ENCODE results near the gene CC2D1B.
"Not testable (repeated sequence)": the region's sequence is repeated elsewhere in the genome, so short reads cannot be mapped to it uniquely, and the experiment has no call there.

The CC2D1B gene, protein sequence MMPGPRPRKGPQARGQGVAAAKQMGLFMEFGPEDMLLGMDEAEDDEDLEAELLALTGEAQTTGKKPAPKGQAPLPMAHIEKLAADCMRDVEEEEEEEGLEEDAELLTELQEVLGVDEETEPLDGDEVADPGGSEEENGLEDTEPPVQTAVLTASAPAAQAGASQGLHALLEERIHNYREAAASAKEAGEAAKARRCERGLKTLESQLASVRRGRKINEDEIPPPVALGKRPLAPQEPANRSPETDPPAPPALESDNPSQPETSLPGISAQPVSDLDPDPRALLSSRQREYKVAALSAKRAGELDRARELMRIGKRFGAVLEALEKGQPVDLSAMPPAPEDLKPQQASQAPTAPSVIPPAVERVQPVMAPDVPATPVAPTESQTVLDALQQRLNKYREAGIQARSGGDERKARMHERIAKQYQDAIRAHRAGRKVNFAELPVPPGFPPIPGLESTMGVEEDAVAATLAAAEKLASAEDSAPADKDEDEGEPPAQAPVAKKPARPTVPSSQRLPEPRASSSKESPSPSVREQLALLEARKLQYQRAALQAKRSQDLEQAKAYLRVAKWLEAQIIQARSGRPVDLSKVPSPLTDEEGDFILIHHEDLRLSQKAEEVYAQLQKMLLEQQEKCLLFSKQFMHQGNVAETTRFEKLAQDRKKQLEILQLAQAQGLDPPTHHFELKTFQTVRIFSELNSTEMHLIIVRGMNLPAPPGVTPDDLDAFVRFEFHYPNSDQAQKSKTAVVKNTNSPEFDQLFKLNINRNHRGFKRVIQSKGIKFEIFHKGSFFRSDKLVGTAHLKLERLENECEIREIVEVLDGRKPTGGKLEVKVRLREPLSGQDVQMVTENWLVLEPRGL

DNA sequence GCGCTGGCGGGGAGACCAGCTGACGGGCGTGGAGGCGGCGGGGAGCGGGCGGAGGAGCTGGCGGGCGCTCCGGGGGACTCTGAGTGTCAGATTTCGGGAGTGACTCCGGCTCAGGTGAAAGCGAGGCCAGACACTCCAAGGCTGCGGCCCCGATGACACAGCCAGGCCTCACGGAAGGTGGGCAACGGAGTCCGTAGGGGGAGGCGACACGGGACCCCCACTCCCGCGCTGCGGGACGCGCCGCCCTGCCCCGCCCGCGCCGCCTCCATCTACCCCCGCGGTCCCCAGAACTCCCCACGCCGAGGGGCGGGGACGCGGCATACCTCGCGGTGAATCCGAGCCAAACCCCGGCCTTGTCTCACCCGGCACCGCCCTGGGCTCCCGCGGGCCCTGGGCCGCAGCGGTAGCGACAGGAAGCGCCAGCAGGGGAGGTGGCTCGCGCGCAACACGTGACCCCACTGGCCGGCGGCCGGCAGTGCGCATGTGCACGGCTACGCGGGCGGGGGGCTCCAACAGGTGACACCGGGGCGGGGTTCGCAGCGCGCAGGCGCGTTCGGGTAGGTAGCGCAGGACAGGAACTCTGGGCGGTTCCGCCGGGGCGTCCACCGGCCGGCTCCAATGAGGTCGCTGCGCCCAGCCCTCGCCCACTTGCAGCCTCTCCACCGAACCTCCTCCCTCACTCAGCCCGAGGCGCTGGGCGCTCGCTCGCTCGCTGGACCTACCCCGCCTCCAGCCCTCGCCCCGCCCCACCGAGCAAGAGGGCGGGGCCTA, at the start of gene CC2D1B:
Gene CC2D1B, minus strand, starts transcription at position 460 of the 771 bp plus-strand sequence. CDS start 1,585 bp downstream, outside the sequence.
- peak; percentile 96 to 99 for DNase-seq (ENCODE audit: extremely low read depth in 1 of 2, low read depth in 1 of 2)

DNA sequence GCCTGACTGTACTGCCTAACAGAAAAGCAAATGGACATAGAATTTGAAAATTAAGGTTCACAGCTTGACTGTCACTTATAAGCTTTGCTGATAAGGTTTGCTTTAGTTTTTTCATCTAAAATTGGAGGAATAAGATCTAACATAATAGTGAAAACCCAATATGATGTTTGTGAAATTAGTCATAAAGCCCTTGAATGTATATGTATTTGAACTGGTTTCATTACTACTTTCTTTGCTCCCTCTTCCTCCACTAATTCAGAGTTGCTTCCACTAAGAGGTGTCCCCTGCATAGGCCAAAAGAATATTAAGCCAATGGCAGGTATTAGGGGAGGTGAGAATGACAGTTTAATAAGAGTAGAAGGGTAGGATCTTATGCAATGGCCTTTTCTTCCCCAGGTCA, 48.9 kb upstream of the CC2D1B start:
- DNase-seq (ENCODE audit: extremely low read depth in 1 of 2, low read depth in 1 of 2) = no peak

DNA sequence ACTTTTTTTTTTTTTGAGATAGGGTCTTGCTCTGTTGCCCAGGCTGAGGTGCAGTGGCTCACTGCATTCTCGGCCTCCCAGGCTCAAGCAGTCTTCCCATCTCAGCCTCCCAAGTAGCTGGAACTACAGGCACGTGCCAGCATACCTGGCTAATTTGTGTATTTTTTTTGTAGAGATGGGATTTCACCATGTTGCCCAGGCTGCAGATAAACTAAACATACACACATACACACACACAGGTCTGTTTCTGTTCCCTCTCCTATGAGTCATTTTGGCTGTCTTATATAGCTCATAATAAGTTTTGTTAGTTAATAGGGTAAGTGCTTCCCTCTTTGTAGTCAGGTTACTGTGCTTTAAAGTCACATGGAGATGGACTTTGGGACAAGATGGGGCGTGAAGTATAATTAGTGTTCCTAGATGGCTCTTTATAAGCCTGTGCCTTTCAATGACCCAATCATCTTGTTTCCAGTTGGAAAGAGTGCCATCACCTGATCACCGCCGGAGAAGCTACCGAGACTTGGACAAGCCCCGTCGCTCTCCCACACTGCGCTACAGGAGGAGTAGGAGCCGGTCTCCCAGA, 47.5 kb upstream of the CC2D1B start:
- no peak for DNase-seq (ENCODE audit: extremely low read depth in 1 of 2, low read depth in 1 of 2)

DNA sequence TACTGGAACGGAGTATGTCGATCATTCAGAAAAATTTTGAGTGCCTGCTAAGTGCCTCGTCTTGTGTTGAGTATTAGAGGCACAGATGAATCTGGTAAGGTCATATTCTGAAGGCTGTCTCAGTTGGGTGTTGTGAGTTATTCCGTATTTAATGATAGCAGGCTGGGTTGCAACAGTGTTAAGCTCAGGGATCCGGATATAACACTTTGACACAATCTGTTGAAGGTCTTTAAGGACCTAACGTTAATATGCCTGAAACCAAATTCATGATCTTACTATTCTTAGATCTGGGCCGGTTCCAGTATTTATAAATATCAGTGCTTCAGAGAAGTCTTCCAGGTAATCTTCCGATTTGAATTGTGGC, 39.0 kb upstream of the CC2D1B start:
- no peak for DNase-seq (ENCODE audit: extremely low read depth in 1 of 2, low read depth in 1 of 2)

DNA sequence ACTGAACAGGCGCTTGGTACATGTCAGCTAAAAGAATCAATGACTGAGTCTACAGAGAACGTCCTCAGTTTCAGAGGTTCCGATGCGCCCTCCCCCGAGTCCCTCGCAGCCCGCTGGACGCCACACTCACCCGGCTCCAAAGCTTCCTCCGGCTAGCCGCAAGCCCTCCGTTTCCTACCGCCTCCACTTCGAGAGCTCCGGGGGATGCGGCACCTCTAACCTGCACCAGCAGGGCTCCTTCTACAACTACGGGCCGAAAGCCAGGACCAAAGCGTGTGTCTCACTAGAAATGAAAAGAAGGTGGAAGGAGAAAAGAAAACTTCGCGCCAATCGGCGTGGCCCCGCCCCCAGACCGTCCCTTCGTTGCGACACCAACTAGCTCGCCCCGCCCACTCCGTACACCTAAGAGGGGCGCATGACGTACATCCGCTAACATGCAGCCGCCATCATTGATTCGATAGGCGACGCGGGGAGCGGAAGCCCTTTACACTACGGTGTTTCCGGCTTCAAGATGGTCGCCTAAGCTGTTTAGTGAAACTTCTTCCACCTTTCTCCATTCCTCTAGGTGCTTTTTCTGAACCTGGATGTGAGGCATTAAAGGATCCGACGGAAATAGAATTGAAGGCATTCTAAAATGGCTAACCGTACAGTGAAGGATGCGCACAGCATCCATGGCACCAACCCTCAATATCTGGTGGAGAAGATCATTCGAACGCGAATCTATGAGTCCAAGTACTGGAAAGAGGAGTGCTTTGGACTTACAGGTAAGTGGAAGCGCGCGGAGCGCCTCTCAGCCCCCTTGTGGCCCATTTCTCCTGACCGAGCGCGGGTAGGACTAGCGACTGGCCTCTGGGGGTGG, 38.3 kb upstream of the CC2D1B start, which contains the start of the genes ORC1 and PRPF38A:
Gene ORC1, minus strand, starts transcription at position 308 of the 859 bp plus-strand sequence. CDS start 2,200 bp downstream, outside the sequence.
Gene PRPF38A, plus strand, starts transcription at position 487 of the 859 bp plus-strand sequence. Its CDS starts 148 bp downstream, at position 635.
- peak; percentile 94 to 97 for DNase-seq (ENCODE audit: extremely low read depth in 1 of 2, low read depth in 1 of 2)

DNA sequence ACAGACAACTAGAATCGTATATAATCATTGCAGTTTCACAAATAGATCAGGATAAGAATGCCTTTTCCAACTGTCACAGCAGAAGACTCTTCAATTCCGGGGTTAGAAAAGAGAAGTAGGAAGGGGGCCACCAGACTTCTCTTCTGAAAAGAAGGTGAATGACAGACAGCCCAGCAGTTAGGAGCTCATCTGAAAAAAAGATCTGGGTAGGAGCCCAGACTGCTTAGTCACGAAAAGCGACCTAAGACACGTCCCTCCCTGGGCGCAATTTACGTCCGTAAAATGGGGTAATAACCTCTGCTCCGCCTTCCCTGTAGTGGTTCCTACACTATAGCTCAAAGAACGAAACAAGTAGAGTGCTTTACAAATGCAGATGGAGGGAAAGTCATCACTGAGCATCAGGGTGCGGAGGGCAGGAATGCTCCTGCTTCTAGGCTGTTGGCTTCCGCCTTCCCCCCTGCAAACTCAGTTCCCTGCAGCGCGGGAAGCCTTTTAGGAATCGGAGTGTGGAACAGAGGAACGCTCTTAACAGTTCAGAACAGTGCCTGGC, 37.6 kb upstream of the CC2D1B start:
- peak in 1 of 2 donors; percentile 12 for DNase-seq (ENCODE audit: extremely low read depth in 1 of 2, low read depth in 1 of 2)

DNA sequence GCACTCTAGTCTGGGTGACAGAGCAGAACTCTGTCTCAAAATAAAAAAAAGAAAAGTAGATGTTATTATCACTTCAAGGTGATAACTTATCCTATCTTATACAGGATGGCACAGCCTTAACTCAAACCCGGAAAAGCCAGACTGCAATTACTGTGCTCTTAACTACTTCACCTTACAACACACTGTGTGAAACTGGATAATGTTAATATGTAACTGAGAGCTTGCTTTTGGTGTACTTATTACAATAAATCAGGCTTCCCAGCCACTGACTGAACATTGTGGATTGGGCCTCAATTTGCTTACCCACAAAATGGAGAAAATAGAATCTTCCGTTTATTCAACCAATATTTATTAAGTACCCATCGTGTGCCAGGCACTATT, 36.8 kb upstream of the CC2D1B start:
- no peak for DNase-seq (ENCODE audit: extremely low read depth in 1 of 2, low read depth in 1 of 2)

DNA sequence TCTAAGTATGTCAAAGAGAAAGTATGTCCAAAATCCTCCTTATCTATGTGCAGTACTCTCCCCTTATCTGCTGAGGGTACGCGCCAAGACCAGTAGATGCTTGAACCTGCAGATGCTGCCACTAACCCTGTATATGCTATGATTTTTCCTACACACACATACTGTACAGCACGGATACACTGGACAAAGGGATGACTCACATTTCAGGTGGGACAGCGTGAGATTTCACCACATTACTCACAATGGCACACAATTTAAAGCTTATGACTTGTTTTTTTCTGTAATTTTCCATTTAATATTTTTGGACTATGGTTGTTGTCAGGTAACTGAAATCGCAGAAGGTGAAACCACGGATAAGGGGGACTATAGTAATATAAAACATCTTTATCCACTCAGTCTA, 34.1 kb upstream of the CC2D1B start:
- no peak for DNase-seq (ENCODE audit: extremely low read depth in 1 of 2, low read depth in 1 of 2)

DNA sequence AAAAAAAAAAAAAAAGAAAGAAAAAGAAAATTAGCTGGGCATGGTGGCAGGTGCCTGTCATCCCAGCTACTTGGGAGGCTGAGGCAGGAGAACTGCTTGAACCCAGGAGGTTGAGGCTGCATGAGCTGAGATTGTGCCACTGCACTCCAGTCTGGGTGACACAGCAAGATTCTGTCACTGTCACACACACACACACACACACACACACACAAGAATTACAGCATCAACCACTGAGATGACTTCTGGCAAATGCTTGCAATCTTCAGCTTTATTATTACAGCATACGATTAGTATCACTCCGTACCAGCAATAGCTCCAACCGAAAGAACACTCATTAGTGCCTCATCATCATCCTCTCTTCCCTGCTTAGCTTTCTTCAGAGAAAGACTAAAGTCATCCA, 33.6 kb upstream of the CC2D1B start:
- DNase-seq (ENCODE audit: extremely low read depth in 1 of 2, low read depth in 1 of 2) = no peak

DNA sequence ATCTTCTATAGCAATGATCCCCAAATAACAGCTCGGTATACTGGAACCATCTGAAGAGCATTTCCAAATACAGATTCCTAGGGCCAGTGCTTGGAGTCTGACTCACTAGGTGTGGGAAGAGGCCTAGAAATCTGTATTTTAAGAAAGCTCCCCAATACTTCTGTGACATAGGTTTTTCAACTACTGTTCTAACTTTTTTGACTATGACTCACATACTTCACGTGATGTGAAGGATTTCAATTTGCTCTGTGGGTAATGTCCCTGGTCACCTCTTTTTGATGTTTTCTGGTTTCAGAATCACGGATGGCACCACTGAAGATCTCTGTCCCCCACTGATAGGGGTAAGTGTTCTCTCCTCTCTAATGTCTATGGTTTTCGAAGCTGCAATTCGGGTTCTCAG, 27.2 kb upstream of the CC2D1B start:
- DNase-seq (ENCODE audit: extremely low read depth in 1 of 2, low read depth in 1 of 2) = no peak

DNA sequence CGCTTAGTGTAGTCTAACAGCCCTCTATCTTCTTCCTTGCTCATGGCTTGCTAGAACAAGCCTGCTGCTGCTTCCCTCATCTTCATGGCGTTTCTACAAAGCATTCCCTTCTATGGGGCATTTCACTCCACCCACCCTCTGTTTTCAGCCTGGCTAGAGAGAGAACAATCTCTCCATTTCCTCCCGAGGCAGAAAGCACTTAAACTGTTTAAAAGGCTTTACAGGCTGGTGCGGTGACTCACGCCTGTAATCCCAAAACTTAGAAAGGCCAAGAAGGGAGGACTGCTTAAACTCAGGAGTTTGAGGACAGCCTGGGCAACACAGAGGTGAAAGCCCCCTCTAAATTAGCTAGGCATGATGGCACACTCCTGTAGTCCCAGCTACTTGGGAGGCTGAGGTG, 20.5 kb upstream of the CC2D1B start:
- no peak for DNase-seq (ENCODE audit: extremely low read depth in 1 of 2, low read depth in 1 of 2)

DNA sequence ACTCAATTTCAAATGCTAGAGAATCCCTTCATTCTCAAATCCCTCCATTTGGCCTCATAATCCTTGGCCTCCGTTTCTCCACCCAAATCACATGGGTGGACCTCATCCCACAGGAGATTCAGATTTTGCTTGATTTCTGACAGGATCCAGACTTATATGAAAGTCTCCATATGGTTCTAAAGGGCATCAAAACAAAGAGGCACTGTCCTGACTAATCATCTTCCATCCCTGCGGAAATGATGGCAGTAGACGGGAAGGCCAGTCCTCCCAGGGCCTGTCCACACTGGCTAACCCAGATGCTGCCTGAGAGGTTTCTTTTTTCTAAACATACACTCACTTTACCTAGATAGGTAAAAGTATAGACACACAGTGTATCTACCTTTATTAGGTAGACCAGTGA, 19.4 kb upstream of the CC2D1B start:
- no peak for DNase-seq (ENCODE audit: extremely low read depth in 1 of 2, low read depth in 1 of 2)

DNA sequence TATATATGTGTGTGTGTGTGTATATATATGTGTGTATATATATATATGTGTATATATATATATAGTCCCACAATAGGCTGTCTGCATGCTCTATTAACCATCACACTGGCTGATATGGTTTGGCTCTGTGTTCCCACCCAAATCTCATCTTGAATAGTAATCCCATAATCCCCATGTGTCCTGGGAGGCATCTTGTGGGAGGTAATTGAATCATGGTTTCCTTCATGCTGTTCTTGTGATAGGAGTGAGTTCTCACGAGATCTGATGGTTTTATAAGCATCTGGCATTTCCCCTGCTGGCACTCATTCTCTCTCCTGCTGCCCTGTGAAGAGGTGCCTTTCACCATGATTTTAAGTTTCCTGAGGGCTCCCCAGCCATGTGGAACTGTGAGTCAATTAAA, 3.8 kb upstream of the CC2D1B start:
- DNase-seq (ENCODE audit: extremely low read depth in 1 of 2, low read depth in 1 of 2) = not testable (repeated sequence)

DNA sequence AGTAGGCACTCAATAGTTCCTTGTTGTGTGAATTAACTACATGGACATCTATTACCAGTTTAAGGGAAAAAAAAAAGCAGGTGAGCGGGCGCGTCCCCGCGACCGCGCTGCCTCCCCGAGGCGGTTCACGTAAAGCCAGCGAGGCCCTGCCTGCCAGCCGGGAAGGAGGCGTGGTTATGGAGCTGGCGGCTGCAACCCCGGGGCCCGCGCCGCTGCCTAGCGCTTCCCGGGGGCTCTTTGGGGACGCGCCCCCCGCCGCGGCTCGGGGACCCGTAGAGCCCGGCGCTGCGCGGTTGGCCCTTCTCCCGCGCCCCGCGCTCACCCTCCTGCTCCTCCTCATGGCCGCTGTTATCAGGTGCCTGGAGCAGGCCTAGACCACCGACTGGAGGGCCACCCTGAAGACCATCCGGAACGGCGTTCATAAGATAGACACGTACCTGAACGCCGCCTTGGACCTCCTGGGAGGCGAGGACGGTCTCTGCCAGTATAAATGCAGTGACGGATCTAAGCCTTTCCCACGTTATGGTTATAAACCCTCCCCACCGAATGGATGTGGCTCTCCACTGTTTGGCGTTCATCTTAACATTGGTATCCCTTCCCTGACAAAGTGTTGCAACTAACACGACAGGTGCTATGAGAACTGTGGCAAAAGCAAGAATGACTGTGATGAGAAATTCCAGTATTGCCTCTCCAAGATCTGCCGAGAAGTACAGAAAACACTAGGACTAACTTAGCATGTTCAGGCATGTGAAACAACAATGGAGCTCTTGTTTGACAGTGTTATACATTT, 2.6 kb upstream of the CC2D1B start:
- peak in 1 of 2 donors; percentile 43 for DNase-seq (ENCODE audit: extremely low read depth in 1 of 2, low read depth in 1 of 2)

DNA sequence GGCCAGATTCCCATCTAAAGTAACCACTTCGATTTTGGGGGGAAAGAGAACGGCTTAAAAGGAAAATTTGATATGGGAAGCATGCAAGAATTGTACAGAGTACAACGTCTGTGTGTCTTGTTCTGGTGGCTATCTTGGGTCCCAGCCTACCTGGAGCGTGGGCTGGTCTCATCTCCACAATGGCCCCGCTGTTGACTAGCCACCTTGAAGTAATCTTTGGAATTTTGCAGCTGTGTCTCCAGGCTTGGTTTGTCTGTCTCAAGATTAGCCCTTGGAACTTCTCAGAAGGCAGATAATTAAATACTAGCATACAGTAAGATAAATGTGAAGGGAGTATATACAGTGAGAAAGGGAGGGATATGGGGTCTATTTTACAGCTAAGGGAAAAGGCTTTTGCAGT, 1.3 kb upstream of the CC2D1B start:
- no peak for DNase-seq (ENCODE audit: extremely low read depth in 1 of 2, low read depth in 1 of 2)

DNA sequence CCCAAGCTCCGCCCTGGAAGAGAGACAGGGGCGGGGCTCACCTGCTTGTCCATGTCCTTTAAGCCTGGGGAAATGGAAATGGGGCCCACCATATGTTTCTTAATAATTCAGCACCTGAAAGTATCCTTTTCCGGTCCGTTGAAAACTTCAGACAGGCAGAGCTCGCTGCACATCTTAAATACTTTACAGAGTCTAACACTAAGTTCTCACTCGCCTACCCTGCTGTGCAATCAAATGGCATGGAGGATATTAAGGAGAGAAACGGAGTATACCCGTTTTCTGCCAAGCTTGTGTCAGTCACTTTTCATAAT, 467 bp upstream of the CC2D1B start:
- no peak for DNase-seq (ENCODE audit: extremely low read depth in 1 of 2, low read depth in 1 of 2)

DNA sequence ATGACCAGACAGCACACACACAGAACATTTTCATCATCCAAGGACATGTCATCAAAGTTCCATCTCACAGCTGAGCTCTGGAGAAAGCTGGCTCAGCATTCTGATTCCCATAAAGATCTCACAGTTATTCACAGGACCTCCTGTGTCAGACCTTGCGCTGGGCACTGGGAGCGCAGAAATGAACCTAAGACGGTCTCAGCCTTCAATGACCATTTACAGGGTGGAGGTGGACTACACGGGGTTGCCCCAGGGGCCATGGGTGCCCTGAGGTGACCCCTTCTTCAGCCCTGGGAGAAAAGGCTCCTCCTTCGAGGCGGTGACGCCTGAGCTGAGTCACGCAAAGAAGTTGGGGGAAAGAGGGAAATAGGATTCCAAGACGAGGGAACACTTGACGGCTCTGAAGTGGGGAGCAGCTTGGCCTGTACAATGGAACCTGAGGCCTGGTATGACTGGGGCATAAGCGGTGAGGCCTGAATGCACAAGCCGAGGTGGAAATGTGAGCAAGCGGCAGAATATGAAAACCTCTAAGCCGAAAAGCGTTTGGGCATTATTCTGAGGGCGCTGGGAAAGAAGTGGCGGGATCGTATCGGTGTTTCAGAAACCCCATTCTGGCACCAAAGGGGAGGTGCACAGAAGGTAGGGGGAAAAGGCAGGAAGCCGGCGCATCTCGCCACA, 797 bp downstream of the CC2D1B start:
- no peak for DNase-seq (ENCODE audit: extremely low read depth in 1 of 2, low read depth in 1 of 2)

DNA sequence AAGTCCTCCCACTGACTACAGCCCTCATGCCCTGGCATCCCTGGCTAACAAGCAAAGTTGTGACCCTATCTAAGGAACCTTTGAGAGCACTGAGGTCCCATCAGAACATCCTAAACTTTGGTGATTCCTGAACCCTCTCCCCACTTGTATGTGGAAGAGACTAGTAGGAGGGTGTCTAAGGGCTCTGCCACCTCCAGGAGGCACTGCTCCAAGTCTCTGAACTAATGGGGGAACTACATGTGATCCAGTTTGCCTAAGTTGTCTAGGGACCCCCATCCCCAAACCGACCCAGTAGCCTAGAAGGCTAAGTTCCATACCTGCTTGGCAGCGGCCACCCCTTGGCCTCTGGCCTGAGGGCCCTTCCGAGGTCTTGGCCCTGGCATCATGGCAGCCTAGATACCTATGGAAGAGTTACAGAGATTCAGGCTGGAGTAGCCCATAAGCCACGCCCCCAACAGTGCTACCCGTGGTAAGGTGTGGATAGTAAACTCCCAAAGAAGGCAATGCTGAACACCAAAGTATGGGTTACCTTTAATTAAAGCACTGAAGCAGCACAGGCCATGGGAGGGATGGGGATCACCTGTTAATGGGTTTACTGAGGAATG, 1.7 kb downstream of the CC2D1B start:
- DNase-seq (ENCODE audit: extremely low read depth in 1 of 2, low read depth in 1 of 2) = no peak
